DMS79 (cell line): ENCODE data around the gene EAPP.
"Not testable (repeated sequence)": the region's sequence is repeated elsewhere in the genome, so short reads cannot be mapped to it uniquely, and the experiment has no call there.

Source experiments
- DNase-seq: peaks from one replicate; lab custom pipeline; 2025; lab: John Stamatoyannopoulos, UW

Gene EAPP

DNA sequence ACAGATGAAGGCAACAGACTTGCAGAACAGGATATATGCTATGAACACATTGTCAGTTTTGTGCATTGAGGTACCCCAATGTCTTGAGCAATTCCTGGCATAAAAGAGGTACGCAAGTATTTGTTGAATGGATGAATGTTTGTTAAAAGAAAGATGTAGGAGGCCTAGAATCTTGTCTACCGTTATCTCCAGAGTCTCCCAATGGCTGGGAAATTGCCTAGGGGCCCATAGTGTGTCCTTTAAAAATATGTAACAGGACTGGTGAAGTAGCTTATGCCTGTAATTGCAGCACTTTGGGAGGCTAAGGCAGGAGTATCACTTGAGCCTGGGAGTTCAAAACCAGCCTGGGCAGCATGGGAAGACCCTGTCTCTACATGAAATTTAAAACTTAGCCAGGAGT, 57.0 kb downstream of the EAPP start:
- no peak for DNase-seq

- DNase-seq: no peak
These were observed 59.8 kb downstream of the EAPP start for GRCh38 chr14:34479694-34480093.

- no peak for DNase-seq
These were observed 61.2 kb downstream of the EAPP start for GRCh38 chr14:34478261-34478660.

DNA sequence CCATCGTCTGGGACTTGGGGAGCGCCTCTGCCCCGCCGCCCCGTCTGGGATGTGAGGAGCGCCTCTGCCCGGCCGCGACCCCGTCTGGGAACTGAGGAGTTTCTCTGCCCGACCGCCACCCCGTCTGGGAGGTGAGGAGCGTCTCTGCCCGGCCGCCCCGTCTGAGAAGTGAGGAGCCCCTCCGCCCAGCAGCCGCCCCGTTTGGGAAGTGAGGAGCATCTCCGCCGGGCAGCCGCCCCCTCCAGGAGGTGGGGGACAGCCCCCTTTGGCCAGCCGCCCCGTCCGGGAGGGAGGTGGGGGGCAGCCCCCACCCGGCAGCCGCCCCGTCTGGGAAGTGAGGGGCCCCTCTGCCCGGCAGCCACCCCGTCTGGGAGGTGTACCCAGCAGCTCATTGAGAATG, 63.5 kb downstream of the EAPP start:
- not testable (repeated sequence) for DNase-seq

GRCh38 chr14:34475163-34475562, 64.3 kb downstream of the EAPP start:
- no peak for DNase-seq

DNA sequence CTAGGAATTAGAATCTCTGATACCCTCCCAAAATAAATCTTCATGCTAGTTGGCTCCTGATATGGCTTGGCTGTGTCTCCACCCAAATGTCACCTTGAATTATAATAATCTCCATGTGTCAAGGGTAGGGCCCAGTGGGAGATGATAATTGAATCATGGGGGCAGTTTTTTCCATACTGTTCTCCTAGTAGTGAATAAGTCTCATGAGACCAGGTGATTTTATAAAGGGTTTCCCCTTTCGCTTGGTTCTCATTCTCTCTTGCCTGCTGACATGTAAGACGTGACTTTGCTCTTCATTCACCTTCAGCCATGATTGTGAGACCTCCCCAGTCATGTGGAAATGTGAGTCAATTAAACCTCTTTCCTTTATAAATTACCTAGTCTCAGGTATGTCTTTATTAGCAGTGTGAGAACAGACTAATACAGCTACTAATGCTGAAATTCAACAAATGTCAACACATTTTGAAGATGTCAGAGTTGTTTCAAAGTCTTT, 65.3 kb downstream of the EAPP start:
- DNase-seq: no peak

DNA sequence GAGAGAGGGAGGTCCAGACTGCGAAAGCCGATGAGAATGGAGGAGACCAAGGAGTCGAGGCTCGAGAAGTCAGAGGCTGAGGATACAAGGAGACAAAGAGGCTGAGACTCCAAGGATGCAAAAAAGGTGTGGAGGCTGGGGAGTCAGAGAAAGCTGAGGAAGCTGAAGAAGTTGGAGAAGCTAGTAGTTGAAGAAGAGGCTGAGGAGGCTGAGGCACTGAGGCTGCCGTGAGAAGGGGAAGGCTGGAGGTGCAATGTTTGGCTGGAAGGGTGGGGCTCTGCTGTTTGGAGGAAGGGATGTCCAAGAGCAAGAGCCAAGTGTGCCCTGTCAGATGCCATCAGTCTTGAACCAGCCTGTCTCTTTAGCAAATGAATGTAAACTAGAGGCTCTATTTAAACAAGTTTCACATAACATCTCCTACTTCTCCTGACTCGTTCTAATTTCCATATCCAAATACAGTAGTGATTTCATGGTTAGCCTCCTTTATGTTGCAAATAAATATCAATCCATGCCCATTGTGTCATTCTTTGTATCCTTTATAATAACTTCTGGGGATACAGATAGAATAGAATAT, 66.7 kb downstream of the EAPP start:
- no peak for DNase-seq

GRCh38 chr14:34470319-34470718, 69.2 kb downstream of the EAPP start:
- no peak for DNase-seq

DNA sequence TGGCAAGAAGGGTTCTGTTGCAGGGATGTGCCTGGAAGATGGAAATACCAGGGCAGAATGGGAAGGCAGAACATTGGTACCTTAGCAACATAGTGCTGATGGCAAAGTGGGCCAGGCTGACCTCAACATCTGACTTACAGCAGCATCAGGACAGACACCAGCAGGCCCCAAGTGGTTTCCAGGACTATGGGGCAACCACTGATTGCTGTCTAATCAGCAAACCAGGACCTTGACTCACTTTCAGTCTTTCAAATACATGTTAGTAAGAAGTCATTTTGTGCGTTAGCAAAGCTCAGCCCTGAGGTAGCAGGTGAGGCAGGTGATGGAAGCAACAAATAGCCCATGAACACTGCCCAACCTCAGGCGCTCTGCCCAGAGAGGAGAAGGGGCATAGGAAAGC, 72.8 kb downstream of the EAPP start:
- DNase-seq: no peak
